CD4-positive, alpha-beta T cell treated with Interferon gamma for 1 hour (primary cell): ENCODE measurements around the gene CADM3.

Source experiments
- DNase-seq: peaks from one replicate; pipeline ENCODE4 v3.0.0-alpha.2; 2020

CADM3 gene

GRCh38 chr1:159171254-159171687, at the start of gene CADM3:
Gene CADM3 (plus strand): TSS chr1:159171615. CDS start chr1:159171766, 151 bp downstream.
- DNase-seq = no peak

DNA sequence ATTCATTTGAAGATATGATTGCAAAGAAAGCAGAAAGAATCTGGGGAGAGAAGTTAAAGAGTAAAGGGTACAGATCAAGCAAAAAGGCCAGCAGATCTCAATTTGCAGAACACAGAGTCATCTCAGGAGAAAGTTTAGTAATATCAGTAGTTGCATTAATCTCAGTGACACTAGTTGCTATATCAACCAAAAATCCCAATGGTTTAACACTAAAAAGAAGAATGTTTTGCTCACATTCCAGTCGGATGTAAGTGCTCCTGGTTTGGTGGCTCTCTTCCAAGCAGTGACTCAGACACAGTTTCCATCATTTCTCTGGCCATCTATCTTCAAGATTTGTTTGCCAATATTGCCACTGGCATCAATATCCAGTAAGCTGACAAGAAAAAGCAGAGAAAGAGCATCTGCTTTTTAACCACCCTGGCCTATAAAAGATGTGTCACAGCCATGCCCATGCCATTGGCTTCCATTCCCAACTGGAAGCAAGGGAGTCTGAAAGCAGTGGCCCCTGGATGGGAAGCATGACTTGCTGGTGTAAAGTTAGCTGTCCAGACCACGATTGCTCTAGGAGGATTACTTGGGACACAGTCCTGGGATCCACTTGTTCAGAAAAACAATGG, 49.3 kb upstream of the CADM3 start:
- no peak for DNase-seq

GRCh38 chr1:159123587-159123986, 47.8 kb upstream of the CADM3 start:
- DNase-seq = no peak

- peak; percentile 56 for DNase-seq
Measured at GRCh38 chr1:159132271-159132881, 39.0 kb upstream of the CADM3 start.

GRCh38 chr1:159140474-159140873, 30.9 kb upstream of the CADM3 start:
- no peak for DNase-seq

DNA sequence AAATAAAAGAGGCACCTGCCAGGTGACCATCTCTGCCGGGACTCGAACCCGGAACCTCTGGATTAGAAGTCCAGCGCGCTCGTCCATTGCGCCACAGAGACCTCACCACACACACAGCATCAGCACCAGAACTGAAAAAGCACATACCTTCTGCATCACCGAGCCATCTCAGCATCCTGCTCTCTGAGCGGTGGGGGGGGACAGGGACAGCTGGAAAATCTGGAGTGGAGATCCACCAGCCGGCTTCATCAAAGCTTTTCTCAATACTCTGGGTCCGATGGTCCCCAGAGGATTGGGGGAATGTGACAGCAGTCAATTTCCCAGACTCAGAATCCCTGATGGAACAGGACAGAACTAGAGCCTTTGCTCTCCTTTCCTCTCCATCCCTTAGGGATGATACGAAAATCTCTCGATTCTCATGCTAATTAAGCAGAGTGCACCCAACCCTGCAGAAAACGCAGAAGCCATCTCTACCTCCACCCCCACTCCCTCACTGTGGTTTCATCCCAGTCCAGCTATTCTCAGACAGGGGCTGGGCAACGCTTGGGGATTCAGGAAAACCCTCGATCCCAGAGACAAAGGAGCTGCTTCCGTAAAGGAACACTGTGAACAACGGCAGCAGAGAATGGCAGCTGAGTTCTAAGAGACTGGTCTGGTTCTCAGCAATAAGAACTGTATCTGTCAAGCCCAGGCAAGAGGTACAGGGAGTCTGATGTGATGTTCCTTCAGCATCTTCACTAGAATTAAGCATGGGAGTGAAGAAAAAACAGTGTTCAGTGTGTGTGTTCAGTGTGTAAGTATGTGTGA, 29.6 kb upstream of the CADM3 start:
- DNase-seq = no peak

GRCh38 chr1:159142391-159142663, 29.1 kb upstream of the CADM3 start:
- no peak for DNase-seq

GRCh38 chr1:159142726-159143510, 28.5 kb upstream of the CADM3 start:
- DNase-seq = no peak

GRCh38 chr1:159144571-159144970, 26.8 kb upstream of the CADM3 start:
- DNase-seq = no peak

DNA sequence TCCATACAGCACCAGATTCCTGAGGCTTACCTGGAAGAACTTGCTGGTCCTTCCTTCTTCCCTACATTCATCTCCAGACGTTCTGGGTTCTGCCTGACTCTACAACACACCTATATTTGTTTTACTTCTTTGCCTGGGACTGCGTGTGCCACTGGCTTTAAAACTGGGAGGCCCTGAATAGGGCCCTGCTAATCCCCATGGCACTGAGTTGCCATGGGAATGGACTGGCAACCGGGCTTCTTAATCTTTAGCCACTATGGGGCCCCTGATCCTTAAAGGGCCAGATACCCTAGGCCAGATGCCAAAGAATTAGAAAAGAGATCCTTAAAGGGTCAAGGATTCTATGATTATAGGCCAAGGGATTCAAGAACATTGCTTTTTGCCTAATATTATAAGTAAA, 24.4 kb upstream of the CADM3 start:
- no peak for DNase-seq

DNA sequence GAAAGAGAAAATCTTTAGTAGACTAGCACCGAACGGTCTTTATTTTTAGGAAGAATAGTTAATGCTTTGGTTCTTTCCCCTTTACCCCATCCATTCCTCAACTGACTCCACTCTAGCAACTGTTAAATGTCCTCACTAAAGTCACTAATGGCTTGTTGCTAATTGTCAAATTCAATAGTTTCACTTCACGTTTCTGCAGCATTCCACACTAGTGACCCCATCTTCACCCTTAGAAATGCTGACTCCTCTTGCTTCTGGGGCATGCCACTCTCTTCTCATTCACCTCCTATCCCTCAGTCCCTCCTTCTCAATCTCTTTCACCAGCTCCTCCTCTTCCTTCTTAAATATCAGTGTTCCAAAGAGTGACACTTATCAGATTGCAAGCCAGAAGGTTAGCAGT, 19.4 kb upstream of the CADM3 start:
- no peak for DNase-seq

DNA sequence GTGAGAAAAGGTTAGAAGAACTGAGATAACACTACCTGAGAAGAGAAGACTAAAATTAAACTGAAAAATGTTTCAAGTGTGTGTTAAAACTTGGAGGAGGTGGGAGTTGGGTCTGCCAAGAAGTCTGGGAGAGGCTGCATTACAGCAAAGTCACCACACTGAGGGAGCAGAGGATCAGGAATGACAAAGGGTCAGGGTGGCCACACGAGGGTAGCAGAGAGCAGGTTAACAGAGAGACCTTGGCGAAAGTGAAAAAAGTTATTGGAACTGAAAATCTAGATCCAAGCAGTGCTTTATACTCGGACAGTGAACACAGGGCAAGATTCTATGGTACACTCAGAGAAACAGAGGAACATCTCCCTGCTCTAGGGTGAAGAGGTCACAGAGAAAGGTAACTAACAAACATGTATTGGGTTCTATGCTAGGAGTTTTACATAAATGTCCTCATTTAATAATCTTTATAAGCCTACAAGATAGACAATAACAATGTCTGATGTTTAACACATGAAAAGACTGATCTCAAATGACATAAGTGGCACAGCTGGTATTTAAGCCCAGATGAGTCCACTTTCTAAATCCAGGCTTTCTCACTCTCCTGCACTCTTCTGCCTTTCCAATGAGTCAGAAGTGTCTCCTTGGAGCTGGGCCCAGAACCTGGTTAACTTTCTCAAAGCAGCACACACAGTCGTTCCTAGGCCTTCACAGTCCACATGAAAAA, 10.3 kb upstream of the CADM3 start:
- DNase-seq = peak; percentile 54

- no peak for DNase-seq
Measured at GRCh38 chr1:159161719-159162026, 9.7 kb upstream of the CADM3 start.

- DNase-seq = peak; percentile 1
Measured at GRCh38 chr1:159162516-159163265, 8.7 kb upstream of the CADM3 start.

- no peak for DNase-seq
Measured at GRCh38 chr1:159163614-159164228, 7.7 kb upstream of the CADM3 start.

- DNase-seq = no peak
Measured at GRCh38 chr1:159168043-159168442, 3.4 kb upstream of the CADM3 start.

GRCh38 chr1:159170639-159171038, 776 bp upstream of the CADM3 start:
- no peak for DNase-seq

- no peak for DNase-seq
Measured at GRCh38 chr1:159171688-159172501, 480 bp downstream of the CADM3 start.

GRCh38 chr1:159172614-159173291, 1.3 kb downstream of the CADM3 start:
- no peak for DNase-seq

- DNase-seq = no peak
Measured at GRCh38 chr1:159173320-159173719, 1.9 kb downstream of the CADM3 start.
